AG10803 (cell line): ENCODE results near the gene PTPN9.

Source experiments
- DNase-seq: peaks from one replicate; pipeline ENCODE4 v3.0.0; 2010; ENCODE audit warnings: low read depth
- H3K4me3 ChIP-seq: 2 replicates; pipeline ENCODE4 v1.5.1; 2011; ENCODE audit warnings: mild to moderate bottlenecking, low read length, control low read depth
- TF ChIP-seq, protein P1 (sequence below): conservative IDR thresholded peaks from 2 replicates; pipeline ENCODE4 v1.5.1; 2011; ENCODE audit warnings: mild to moderate bottlenecking, low read length, control low read depth, inconsistent platforms

Gene PTPN9

DNA sequence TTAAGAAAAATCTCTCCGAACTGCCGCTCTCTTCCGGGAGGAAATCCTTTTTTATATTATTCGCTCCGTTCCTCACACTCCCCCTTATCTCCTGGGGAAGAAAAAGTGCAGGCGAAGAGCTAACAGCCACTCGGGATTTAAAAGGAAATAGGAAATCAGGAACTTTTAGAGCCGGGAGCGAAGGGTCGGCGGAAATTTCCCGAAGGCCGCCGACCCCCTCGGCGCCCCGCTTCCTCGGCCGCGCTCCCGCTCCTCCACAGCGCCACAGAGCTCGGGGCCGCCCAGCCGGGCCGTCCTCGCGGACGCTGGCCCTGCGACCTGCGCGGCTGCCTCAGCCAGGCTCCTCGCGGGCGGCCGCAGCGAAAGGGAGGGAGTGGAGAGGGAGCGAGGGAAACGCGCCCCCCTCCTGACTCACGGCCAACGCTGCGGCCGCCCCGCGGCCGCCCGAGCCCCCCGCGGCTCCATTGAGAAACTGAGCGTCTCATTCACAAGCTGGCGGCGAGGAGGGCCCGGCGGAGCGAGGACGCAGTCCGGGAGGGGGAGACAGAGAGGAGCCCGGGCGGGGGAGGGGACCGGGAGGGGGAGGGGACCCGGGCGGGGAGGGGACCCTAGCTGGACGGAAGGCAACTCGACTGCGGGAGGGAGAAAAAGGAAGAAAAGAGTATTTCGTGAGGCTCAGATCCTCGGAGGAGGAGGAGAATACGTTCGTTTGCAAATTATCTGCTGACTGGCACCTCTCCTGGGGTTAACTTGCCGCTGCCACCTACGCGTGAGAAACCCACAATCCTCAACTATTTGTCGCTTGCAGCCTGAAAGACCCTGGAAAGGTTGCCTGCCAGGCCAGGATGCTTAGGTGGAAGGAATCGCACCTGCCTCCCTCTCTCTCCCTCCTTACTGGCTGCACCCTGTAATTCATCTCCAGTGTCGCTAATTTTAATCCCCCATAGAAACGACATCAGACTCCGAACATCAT is at the start of gene PTPN9:
TSS of gene PTPN9 (minus strand) at position 368 of the 973 bp plus-strand sequence. CDS start 539 bp downstream, outside the sequence.
- peak; percentile 69 for DNase-seq
- TF ChIP-seq, protein P1, sequence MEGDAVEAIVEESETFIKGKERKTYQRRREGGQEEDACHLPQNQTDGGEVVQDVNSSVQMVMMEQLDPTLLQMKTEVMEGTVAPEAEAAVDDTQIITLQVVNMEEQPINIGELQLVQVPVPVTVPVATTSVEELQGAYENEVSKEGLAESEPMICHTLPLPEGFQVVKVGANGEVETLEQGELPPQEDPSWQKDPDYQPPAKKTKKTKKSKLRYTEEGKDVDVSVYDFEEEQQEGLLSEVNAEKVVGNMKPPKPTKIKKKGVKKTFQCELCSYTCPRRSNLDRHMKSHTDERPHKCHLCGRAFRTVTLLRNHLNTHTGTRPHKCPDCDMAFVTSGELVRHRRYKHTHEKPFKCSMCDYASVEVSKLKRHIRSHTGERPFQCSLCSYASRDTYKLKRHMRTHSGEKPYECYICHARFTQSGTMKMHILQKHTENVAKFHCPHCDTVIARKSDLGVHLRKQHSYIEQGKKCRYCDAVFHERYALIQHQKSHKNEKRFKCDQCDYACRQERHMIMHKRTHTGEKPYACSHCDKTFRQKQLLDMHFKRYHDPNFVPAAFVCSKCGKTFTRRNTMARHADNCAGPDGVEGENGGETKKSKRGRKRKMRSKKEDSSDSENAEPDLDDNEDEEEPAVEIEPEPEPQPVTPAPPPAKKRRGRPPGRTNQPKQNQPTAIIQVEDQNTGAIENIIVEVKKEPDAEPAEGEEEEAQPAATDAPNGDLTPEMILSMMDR, result peak; percentile 17; the same call in 1 of the 2 replicates

DNA sequence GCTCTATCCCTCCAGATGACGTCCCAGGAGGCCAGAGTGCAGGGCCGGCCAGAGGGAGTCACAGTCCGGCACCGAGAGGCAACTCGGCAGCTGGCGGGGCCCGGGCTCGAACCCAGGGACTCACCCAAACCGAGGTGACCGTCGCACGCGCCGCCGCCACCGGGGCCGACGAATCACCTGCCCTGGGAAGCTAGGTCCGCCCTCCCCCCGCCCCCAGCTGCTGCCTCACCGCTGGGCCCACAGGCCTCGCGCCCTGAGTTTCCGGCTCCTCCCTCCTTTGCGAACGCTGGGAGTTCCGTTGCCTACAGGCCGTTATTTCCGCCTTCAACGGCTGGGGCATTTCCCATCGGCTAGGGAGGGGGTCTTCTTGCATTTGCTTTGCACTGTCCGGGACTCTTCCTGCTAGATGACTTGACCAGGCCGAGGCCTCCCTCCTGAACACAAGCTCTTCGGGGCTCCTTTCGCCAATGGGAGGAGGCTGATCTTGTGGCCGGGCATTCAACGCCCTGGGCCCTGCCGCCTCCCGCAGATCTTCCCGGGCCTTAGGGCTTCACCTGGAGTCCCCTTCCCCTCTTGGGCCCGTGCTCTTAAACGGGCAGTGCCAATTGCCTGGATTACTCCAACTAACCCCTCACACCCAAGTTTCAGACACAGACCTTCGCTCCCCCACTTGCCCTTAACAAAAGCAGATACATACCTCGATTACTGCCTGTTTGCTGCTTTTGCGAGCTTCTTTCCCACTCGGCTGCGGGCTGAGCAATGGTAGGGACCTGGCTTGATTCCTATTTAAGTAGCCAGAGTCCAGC is 46.6 kb upstream of the PTPN9 start, which contains the start of gene SNUPN:
TSS of gene SNUPN (minus strand) at position 184 of the 806 bp plus-strand sequence. CDS start 4,674 bp downstream, outside the sequence.
- peak; percentile 88 for DNase-seq
- TF ChIP-seq, protein P1, result no peak
- peak within 1 kb of the TSS; percentile 88 for H3K4me3 ChIP-seq

More for the DNA sequence above, at the start of gene PTPN9:
- H3K4me3 ChIP-seq, result peak within 1 kb of the TSS; percentile 83

DNA sequence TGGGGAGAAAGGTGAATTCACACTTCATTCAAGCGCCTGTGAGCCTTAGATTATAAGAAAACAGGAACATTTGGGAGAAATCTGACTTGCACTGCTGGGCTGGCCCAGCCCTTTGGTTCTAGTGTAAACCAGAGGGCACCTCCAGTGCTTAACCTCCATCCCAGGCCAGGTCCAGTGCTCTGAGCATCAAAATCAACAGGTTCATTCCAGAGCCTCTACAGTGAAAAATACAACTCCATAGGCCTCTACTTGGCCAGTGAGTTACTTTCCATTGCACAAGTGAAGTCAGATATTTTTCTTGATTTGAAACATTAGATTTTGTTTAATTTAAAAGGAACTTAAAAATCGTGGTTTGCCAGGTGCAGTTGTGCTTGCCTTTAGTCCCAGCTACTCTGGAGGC is 43.4 kb upstream of the PTPN9 start:
- TF ChIP-seq, protein P1, result no peak
- no peak overlapping the region for H3K4me3 ChIP-seq
- no peak for DNase-seq

DNA sequence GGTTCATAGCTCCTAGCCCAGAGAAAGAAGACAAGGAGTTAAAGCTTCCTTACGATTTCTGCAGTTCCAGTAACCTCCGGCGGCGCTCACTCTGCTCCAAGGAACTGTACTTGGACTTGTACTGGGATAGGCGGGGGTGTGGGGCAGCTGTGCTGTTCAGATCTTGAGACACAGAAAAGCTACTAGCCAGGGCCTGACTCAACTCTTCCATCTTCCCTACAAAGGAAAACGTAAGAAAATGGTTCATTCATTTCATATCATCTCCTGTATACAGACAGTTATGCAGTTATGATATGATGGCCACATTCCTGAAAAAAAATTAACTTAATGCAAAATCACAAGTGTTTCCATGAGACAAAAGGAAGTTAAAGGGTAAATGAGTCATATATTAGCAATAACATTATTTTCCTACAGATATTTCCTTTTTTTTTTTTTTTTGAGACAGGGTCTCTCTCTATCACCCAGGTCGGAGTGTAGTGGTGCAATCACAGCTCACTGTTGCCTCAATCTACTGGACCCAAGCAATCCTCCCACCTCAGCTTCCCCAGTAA is 41.8 kb upstream of the PTPN9 start:
- TF ChIP-seq, protein P1, result peak; percentile 54
- peak; percentile 96 for DNase-seq
- H3K4me3 ChIP-seq, result peak overlapping the region; percentile 59

DNA sequence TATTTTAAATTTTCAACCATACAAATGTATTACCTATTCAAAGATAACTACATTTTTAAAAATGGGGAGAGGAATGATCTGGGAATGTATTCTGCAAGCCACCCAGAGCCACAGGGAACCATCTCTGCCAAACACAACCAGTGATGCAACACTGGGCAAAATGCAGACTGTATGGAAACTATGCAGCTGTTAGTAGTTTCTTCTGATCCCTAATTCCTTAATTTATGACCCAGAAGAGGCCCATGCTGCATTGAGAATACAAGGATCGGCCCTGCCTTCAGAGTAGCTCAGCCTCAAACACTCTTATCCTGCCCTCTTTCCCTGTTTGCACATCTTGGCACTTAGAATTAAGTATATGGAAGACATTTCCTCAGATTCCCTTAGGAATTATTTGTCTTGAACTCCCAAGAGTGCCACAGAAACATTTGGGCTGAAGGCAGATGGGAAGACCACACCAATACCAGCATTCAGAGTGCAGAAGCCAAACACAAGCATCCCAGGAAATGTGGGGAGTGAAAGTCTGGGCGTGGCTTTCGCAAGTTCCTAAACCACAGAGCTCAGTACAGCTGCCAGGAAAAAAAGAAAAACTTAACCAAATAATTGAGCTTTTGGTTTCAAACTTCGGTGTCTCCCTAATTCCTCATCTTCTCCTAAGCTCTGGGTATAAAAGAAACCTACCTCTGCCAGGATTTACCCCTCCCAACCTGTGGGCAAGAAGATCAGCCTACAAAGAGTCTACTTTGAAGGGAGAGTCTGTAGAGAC is 41.1 kb upstream of the PTPN9 start:
- peak; percentile 95 for DNase-seq
- TF ChIP-seq, protein P1, result no peak
- H3K4me3 ChIP-seq, result peak overlapping the region; percentile 59

DNA sequence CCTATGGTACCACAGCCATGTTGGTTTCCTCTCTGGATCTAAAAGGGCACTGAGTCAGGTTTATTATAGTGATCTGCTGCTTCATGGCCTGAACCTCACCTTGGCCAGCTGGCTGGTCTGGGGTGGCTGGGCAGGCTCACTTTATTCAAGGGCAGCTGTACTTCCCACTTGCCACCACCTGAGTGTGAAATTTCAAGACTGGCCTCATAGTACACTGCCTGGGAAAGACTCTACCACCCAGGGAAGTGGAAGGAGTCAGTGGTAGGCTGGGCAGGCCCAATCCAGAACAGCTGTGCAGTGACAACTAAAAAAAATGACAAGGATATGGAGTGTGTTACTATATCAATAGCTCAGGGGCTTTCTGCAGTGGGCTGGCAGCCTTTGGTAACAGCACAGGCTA is 37.7 kb upstream of the PTPN9 start:
- TF ChIP-seq, protein P1, result no peak
- no peak for DNase-seq
- no peak overlapping the region for H3K4me3 ChIP-seq
